Neuron (in vitro differentiated cells): ENCODE results near the gene XYLT1.

Experiments used
- H2AFZ ChIP-seq: one replicate; pipeline ENCODE4 v1.6.1; 2013; ENCODE audit warnings: low read depth, mild to moderate bottlenecking, inconsistent platforms, low read length, moderate library complexity
- H3K27me3 ChIP-seq: one replicate; pipeline ENCODE4 v1.6.1; 2013; ENCODE audit warnings: low read length; ENCODE audit not compliant: insufficient read depth
- H3K36me3 ChIP-seq: one replicate; pipeline ENCODE4 v1.6.1; 2013; ENCODE audit warnings: low read length; ENCODE audit not compliant: insufficient read depth
- H3K4me1 ChIP-seq: one replicate; pipeline ENCODE4 v1.6.1; 2013; ENCODE audit warnings: low read length; ENCODE audit not compliant: insufficient read depth
- H3K4me3 ChIP-seq: 2 replicates; pipeline ENCODE4 v1.5.1; 2013; ENCODE audit warnings: mild to moderate bottlenecking, low read length, moderate library complexity
- H3K9me3 ChIP-seq: one replicate; pipeline ENCODE4 v1.6.1; 2013; ENCODE audit warnings: low read length

The XYLT1 gene

GRCh38 chr16:17298238-17298637, 172.5 kb downstream of the XYLT1 start:
- peaks cover 30% of the 10 kb centered on the region for H3K4me1 ChIP-seq
- no peaks in the 10 kb centered on the region for H3K27me3 ChIP-seq
- no peaks in the 10 kb centered on the region for H3K36me3 ChIP-seq
- no peak overlapping the region for H2AFZ ChIP-seq
- no peak overlapping the region for H3K4me3 ChIP-seq
- no peaks in the 10 kb centered on the region for H3K9me3 ChIP-seq

DNA sequence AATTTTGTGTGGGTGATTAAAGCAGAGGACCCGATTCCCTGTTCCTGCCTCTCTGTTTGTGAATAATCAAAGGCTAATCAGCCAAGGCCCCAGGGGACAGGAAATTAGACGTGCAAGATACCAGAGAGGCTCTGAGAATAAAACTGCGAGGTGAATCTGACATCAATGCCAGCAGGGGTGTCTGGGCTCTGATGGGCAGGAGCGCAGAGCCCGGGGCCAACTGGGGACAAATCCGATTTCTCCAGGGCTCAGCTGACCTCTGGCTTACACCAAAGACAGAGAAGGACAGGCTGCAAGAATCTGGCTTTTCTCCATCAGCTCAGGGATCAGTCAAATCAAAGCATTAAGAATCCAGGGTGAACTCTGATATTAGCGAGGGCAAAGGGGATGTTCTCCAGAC, 174.3 kb downstream of the XYLT1 start:
- H2AFZ ChIP-seq = no peak overlapping the region

DNA sequence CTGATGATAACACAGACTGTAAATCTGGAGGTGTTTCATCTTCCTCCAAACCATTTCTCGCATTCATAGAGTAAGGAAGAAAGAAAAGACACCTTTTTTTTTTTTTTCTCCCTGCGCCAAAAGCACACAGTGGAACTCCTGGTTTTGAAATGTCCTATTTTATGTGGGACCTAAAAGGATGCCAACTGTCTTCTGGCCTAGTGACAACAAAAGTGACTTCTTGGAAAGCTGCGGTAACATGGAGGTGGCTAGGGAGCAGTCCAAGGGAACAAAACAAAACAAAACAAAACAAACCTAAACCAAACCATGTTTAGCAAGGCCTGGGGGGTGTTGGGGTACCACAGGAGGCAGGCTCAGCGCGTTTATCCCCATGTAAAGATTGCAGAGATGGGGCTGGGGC, 174.8 kb downstream of the XYLT1 start:
- H3K4me3 ChIP-seq = no peak overlapping the region
- no peak overlapping the region for H2AFZ ChIP-seq
- no peaks in the 10 kb centered on the region for H3K27me3 ChIP-seq
- no peaks in the 10 kb centered on the region for H3K36me3 ChIP-seq
- peaks cover 24% of the 10 kb centered on the region for H3K4me1 ChIP-seq
- H3K9me3 ChIP-seq = no peaks in the 10 kb centered on the region

More for the DNA sequence above, 174.3 kb downstream of the XYLT1 start:
- Histone ChIP-seq H3K4me1 (peaks cover 25% of the 10 kb centered on the region), H3K36me3 (no peaks in the 10 kb centered on the region), H3K27me3 (no peaks in the 10 kb centered on the region), H3K9me3 (no peaks in the 10 kb centered on the region), H3K4me3 (no peak overlapping the region)

- Histone ChIP-seq H2AFZ (no peak overlapping the region), H3K27me3 (no peaks in the 10 kb centered on the region), H3K9me3 (no peaks in the 10 kb centered on the region), H3K4me3 (no peak overlapping the region), H3K36me3 (no peaks in the 10 kb centered on the region), H3K4me1 (peaks cover 13% of the 10 kb centered on the region)
These were observed 175.9 kb downstream of the XYLT1 start for GRCh38 chr16:17294856-17295255.

DNA sequence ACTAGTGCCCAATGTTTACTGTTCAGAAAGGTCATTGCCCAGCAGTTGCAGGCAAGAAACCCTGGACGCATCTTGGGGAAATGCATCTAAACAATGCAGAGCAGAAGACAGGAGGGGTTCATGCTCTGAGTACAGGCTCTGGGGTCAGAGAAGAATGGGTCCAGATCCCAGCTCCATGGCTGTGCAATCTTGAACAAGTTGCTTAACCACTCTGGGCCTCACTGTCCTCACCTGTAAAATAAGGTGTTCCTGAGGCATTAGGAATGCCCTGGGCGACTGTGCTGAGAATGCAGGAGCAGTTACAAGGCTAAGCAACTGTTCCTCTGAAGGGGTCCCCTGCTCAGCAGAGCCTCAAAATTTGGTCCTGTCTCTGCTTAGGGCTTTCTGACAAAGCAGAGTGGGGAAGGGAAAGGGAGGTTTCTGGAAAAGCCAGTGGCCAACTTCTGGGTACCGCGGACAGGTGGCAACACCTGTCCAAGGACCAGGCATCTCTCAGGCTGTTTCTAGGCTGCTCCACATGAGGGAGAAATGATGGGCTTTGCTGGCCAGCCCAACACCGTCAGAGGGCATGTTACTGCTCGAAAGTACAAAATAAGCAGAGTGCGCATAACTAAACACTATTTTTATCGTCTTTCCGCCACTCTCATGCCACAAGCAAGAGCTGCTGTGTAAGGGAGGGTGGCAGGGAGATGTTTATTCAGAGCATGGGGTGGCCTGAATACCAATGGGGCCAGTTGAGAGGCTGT, 176.8 kb downstream of the XYLT1 start:
- Histone ChIP-seq H3K9me3 (no peaks in the 10 kb centered on the region), H2AFZ (no peak overlapping the region), H3K36me3 (no peaks in the 10 kb centered on the region), H3K4me1 (peaks cover 4% of the 10 kb centered on the region), H3K4me3 (no peak overlapping the region), H3K27me3 (no peaks in the 10 kb centered on the region)

GRCh38 chr16:17291289-17291688, 179.5 kb downstream of the XYLT1 start:
- no peak overlapping the region for H3K4me3 ChIP-seq
- H3K36me3 ChIP-seq = no peaks in the 10 kb centered on the region
- no peaks in the 10 kb centered on the region for H3K9me3 ChIP-seq
- H3K4me1 ChIP-seq = peaks cover 6% of the 10 kb centered on the region
- no peak overlapping the region for H2AFZ ChIP-seq
- H3K27me3 ChIP-seq = no peaks in the 10 kb centered on the region

GRCh38 chr16:17289674-17290635, 180.8 kb downstream of the XYLT1 start:
- Histone ChIP-seq H3K4me3 (no peak overlapping the region), H2AFZ (no peak overlapping the region), H3K27me3 (no peaks in the 10 kb centered on the region), H3K36me3 (no peaks in the 10 kb centered on the region), H3K9me3 (no peaks in the 10 kb centered on the region), H3K4me1 (peaks cover 6% of the 10 kb centered on the region)

- Histone ChIP-seq H3K4me1 (peaks cover 6% of the 10 kb centered on the region), H3K9me3 (no peaks in the 10 kb centered on the region), H3K36me3 (no peaks in the 10 kb centered on the region), H2AFZ (no peak overlapping the region), H3K27me3 (no peaks in the 10 kb centered on the region), H3K4me3 (no peak overlapping the region)
These were observed 181.7 kb downstream of the XYLT1 start for GRCh38 chr16:17289050-17289449.

DNA sequence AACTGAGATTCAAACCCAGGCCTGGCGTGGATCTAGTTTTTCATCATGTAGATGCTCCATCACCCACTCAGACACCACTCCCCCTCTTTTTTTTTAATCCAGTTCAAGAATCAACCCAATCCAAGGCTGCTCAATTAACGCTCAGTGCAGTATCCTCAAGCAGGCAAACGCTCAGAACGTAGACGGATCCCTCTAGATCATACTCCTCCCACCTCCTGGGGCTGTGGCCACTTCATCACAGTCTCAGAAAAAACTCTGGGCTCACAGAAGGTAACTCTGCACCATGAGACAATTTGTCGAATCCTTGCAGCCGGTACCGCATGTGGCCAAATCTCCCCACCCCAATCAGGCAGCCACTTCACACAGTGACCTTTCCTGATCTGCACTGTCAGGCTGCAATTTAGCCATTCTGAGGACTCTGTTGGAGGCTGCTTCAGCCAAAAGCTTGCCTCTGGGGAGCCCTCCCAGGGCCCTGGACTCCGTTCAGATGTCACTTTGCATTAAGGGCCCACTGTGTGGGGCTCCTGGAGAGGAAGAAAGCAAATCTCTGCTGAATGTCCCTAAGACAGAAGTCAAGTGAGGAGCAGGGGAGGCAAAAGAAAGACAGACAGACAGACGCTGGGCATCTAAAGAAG, 183.5 kb downstream of the XYLT1 start:
- Histone ChIP-seq H2AFZ (no peak overlapping the region), H3K4me1 (peaks cover 13% of the 10 kb centered on the region), H3K36me3 (no peaks in the 10 kb centered on the region), H3K9me3 (no peaks in the 10 kb centered on the region), H3K27me3 (no peaks in the 10 kb centered on the region), H3K4me3 (no peak overlapping the region)

- H3K36me3 ChIP-seq = no peaks in the 10 kb centered on the region
- no peak overlapping the region for H2AFZ ChIP-seq
- H3K27me3 ChIP-seq = no peaks in the 10 kb centered on the region
- H3K4me3 ChIP-seq = no peak overlapping the region
- no peaks in the 10 kb centered on the region for H3K9me3 ChIP-seq
- H3K4me1 ChIP-seq = peaks cover 13% of the 10 kb centered on the region
These were observed 184.3 kb downstream of the XYLT1 start for GRCh38 chr16:17286443-17286842.

GRCh38 chr16:17283016-17283415, 187.7 kb downstream of the XYLT1 start:
- H3K4me3 ChIP-seq = no peak overlapping the region
- no peak overlapping the region for H2AFZ ChIP-seq
- no peaks in the 10 kb centered on the region for H3K9me3 ChIP-seq
- peaks cover 13% of the 10 kb centered on the region for H3K4me1 ChIP-seq
- H3K27me3 ChIP-seq = no peaks in the 10 kb centered on the region
- no peaks in the 10 kb centered on the region for H3K36me3 ChIP-seq

DNA sequence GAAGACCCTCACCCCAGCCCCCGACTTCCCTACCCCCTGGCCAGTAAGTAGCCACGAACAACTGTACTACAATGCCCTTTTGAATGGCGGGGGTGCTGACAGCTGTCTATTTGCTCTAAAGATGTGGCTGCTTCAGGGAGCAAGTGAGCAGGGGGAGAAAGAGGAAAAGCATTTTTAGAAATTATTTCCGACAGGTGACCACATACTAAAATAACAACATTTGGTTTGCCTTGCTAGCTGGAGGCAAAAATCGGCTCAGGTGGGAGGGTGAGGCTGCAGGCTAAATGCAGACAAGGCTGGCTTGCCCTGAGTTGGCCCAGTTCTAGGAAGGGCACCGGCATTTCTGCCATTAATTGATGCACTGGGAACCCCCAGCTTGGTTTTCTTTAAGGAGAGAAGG, 188.5 kb downstream of the XYLT1 start:
- Histone ChIP-seq H3K27me3 (no peaks in the 10 kb centered on the region), H3K4me1 (peaks cover 9% of the 10 kb centered on the region), H3K9me3 (no peaks in the 10 kb centered on the region), H3K36me3 (no peaks in the 10 kb centered on the region), H3K4me3 (no peak overlapping the region), H2AFZ (no peak overlapping the region)

DNA sequence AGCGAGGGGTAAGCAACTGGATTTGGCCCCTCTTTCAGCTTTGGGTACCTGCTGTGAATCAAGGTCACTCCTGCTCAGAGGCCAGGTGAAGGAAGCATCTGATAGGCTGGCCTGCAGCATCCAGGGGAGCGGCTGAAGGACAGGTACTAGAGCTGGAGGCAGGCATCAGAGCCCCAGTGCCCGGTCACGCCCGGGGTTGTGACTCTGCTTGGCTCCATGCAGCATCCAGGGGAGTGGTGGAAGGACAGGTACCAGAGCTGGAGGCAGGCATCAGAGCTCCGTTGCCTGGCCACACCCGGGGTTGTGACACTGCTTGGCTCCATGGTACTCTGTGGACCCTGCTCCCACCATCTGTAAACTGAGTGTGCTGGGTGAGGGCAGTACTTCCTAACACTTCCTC, 189.7 kb downstream of the XYLT1 start:
- peaks cover 6% of the 10 kb centered on the region for H3K4me1 ChIP-seq
- no peaks in the 10 kb centered on the region for H3K9me3 ChIP-seq
- H3K27me3 ChIP-seq = no peaks in the 10 kb centered on the region
- H3K4me3 ChIP-seq = no peak overlapping the region
- no peaks in the 10 kb centered on the region for H3K36me3 ChIP-seq
- H2AFZ ChIP-seq = no peak overlapping the region
